Loucy (cell line): Measurements from ENCODE around the gene POU1F1.

ENCODE experiments used
- H2AFZ ChIP-seq: fragments of 200-600 bp; sonication (generic); 2 replicates; pipeline ENCODE4 v1.6.0; 2016; ENCODE audit warnings: antibody characterized with exemption, mild to moderate bottlenecking, low read length, moderate library complexity
- H3F3A ChIP-seq: fragments of 200-600 bp; 2 replicates; pipeline ENCODE4 v1.6.0; 2016; ENCODE audit warnings: antibody characterized with exemption, low read depth, mild to moderate bottlenecking
- H3K27me3 ChIP-seq: fragments of 200-600 bp; sonication (generic); 2 replicates; pipeline ENCODE4 v1.6.1; 2014; ENCODE audit warnings: low read length, mild to moderate bottlenecking; ENCODE audit not compliant: insufficient read depth, poor library complexity, severe bottlenecking
- H3K36me3 ChIP-seq: fragments of 200-600 bp; sonication (generic); 2 replicates; pipeline ENCODE4 v1.6.1; 2016; ENCODE audit warnings: low read length; ENCODE audit not compliant: insufficient read depth
- H3K4me1 ChIP-seq: fragments of 200-600 bp; sonication (generic); 2 replicates; pipeline ENCODE4 v1.5.1; 2014; ENCODE audit warnings: low read length, mild to moderate bottlenecking; ENCODE audit not compliant: insufficient read depth, poor library complexity, severe bottlenecking
- H3K4me2 ChIP-seq: fragments of 200-600 bp; sonication (generic); 2 replicates; pipeline ENCODE4 v1.6.0; 2014; ENCODE audit warnings: antibody characterized with exemption, low read length, low read depth, mild to moderate bottlenecking; ENCODE audit not compliant: poor library complexity, severe bottlenecking
- H3K4me3 ChIP-seq: fragments of 200-600 bp; sonication (generic); 2 replicates; pipeline ENCODE4 v1.5.1; 2014; ENCODE audit warnings: low read length, mild to moderate bottlenecking, mixed read lengths; ENCODE audit not compliant: poor library complexity, severe bottlenecking
- H3K79me2 ChIP-seq: fragments of 200-600 bp; sonication (generic); 2 replicates; pipeline ENCODE4 v1.6.1; 2014; ENCODE audit warnings: low read length; ENCODE audit not compliant: insufficient read depth
- H3K9ac ChIP-seq: fragments of 200-600 bp; sonication (generic); 2 replicates; pipeline ENCODE4 v1.6.0; 2014; ENCODE audit warnings: mild to moderate bottlenecking, low read depth, low read length, moderate library complexity; ENCODE audit not compliant: poor library complexity, severe bottlenecking
- H3K9me2 ChIP-seq: fragments of 200-600 bp; sonication (generic); replicated peaks from 2 replicates; pipeline ENCODE4 v1.6.1; 2016; ENCODE audit warnings: low read depth, low read length, mixed read lengths
- H3K9me3 ChIP-seq: fragments of 200-600 bp; sonication (generic); 2 replicates; pipeline ENCODE4 v1.6.1; 2014; ENCODE audit warnings: mild to moderate bottlenecking, antibody characterized with exemption, low read length, low read depth; ENCODE audit not compliant: insufficient read depth
- H4K20me1 ChIP-seq: fragments of 200-600 bp; sonication (generic); 2 replicates; pipeline ENCODE4 v1.6.0; 2014; ENCODE audit warnings: antibody characterized with exemption, low read length, mild to moderate bottlenecking; ENCODE audit not compliant: insufficient read depth, poor library complexity, severe bottlenecking
- CTCF ChIP-seq: fragments of 200-600 bp; sonication (generic); conservative IDR thresholded peaks from 2 replicates; pipeline ENCODE4 v1.5.1; 2014; ENCODE audit warnings: mild to moderate bottlenecking, antibody characterized with exemption, low read length
- EZH2phosphoT487 ChIP-seq: fragments of 200-600 bp; IDR thresholded peaks from 2 replicates; pipeline ENCODE4 v1.6.1; 2018; ENCODE audit warnings: antibody characterized with exemption, mild to moderate bottlenecking, moderate library complexity, borderline replicate concordance

POU1F1 gene

GRCh38 chr3:87311309-87311708 is 34.9 kb upstream of the POU1F1 start:
- Histone ChIP-seq H2AFZ (no peak overlapping the region), H4K20me1 (no peaks in the 10 kb centered on the region), H3F3A (no peaks in the 10 kb centered on the region), H3K36me3 (no peaks in the 10 kb centered on the region), H3K9me3 (no peaks in the 10 kb centered on the region), H3K9me2 (no peaks in the 10 kb centered on the region), H3K4me1 (no peaks in the 10 kb centered on the region), H3K4me2 (no peak overlapping the region), H3K79me2 (no peaks in the 10 kb centered on the region), H3K27me3 (no peaks in the 10 kb centered on the region), H3K4me3 (no peak overlapping the region), H3K9ac (no peak overlapping the region)
- TF ChIP-seq EZH2phosphoT487, result no peak
- no peak for TF ChIP-seq CTCF

- H3K27me3 ChIP-seq, result no peaks in the 10 kb centered on the region
- H2AFZ ChIP-seq, result no peak overlapping the region
- TF ChIP-seq CTCF, result no peak
- no peak for TF ChIP-seq EZH2phosphoT487
- no peak overlapping the region for H3K4me3 ChIP-seq
- H3K4me2 ChIP-seq, result no peak overlapping the region
- no peaks in the 10 kb centered on the region for H3F3A ChIP-seq
- no peaks in the 10 kb centered on the region for H3K79me2 ChIP-seq
- no peaks in the 10 kb centered on the region for H3K36me3 ChIP-seq
- no peaks in the 10 kb centered on the region for H3K4me1 ChIP-seq
- no peaks in the 10 kb centered on the region for H3K9me2 ChIP-seq
- H4K20me1 ChIP-seq, result no peaks in the 10 kb centered on the region
- no peak overlapping the region for H3K9ac ChIP-seq
- no peaks in the 10 kb centered on the region for H3K9me3 ChIP-seq
Measured at GRCh38 chr3:87309601-87310000, 33.2 kb upstream of the POU1F1 start.

- no peak for TF ChIP-seq EZH2phosphoT487
- peak; percentile 57 for TF ChIP-seq CTCF
- H3K36me3 ChIP-seq, result no peaks in the 10 kb centered on the region
- H3F3A ChIP-seq, result no peaks in the 10 kb centered on the region
- H3K79me2 ChIP-seq, result no peaks in the 10 kb centered on the region
- H3K9ac ChIP-seq, result no peak overlapping the region
- H3K9me3 ChIP-seq, result no peaks in the 10 kb centered on the region
- no peak overlapping the region for H3K4me3 ChIP-seq
- H3K9me2 ChIP-seq, result no peaks in the 10 kb centered on the region
- no peak overlapping the region for H3K4me2 ChIP-seq
- no peaks in the 10 kb centered on the region for H4K20me1 ChIP-seq
- no peak overlapping the region for H2AFZ ChIP-seq
- no peaks in the 10 kb centered on the region for H3K4me1 ChIP-seq
- no peaks in the 10 kb centered on the region for H3K27me3 ChIP-seq
Measured at GRCh38 chr3:87307805-87308204, 31.4 kb upstream of the POU1F1 start.
